ENCODE measurements around the gene STARD13. TPM values are rescaled to one million over a fixed set of nuclear protein-coding genes. Genes with fewer than 3 reads are reported as not detected.

The STARD13 gene
- total RNA-seq, 2 donors from 2014 or later: 43.9 to 47.1 TPM

GRCh38 chr13:33322543-33322809 lies 36.9 kb upstream of the STARD13 start:
- TF ChIP-seq CTCF (IDR thresholded peaks at IDR 0.05): no peak
- no peak for DNase-seq (ENCODE audit: low spot score)
- peaks cover 8 to 35% of the 10 kb centered on the region in 2 donors for H3K4me1 ChIP-seq (ENCODE audit: control insufficient read depth in 1 of 2, low read depth in 2 of 2)
- peak overlapping the region; percentile 61 for H3K4me3 ChIP-seq
- no peak for ATAC-seq (ENCODE audit: insufficient number of reproducible peaks, low FRiP score, low read depth)
- H3K36me3 ChIP-seq: no peaks in the 10 kb centered on the region
- no peaks in the 10 kb centered on the region for H3K9me3 ChIP-seq
- H3K27me3 ChIP-seq (replicated peaks; ENCODE audit: insufficient read depth): no peaks in the 10 kb centered on the region
- peak overlapping the region in 1 of 2 donors; percentile 49 for H3K27ac ChIP-seq

- H3K27me3 ChIP-seq (replicated peaks; ENCODE audit: insufficient read depth): no peaks in the 10 kb centered on the region
- H3K27ac ChIP-seq: peak overlapping the region in 1 of 2 donors; percentile 49
- TF ChIP-seq CTCF (IDR thresholded peaks at IDR 0.05): no peak
- no peaks in the 10 kb centered on the region for H3K9me3 ChIP-seq
- no peaks in the 10 kb centered on the region for H3K36me3 ChIP-seq
- peaks cover 8 to 35% of the 10 kb centered on the region in 2 donors for H3K4me1 ChIP-seq (ENCODE audit: control insufficient read depth in 1 of 2, low read depth in 2 of 2)
- peak overlapping the region; percentile 61 for H3K4me3 ChIP-seq
- ATAC-seq (ENCODE audit: insufficient number of reproducible peaks, low FRiP score, low read depth) (no peak), DNase-seq (ENCODE audit: low spot score) (no peak)
Measured at GRCh38 chr13:33321686-33322542, 36.4 kb upstream of the STARD13 start.

GRCh38 chr13:33319859-33320258 lies 34.3 kb upstream of the STARD13 start:
- Histone ChIP-seq H3K4me1 (ENCODE audit: control insufficient read depth in 1 of 2, low read depth in 2 of 2) (peaks cover 8 to 32% of the 10 kb centered on the region in 2 donors), H3K36me3 (no peaks in the 10 kb centered on the region), H3K27ac (no peak overlapping the region), H3K4me3 (no peak overlapping the region), H3K27me3 (replicated peaks; ENCODE audit: insufficient read depth) (no peaks in the 10 kb centered on the region), H3K9me3 (no peaks in the 10 kb centered on the region)
- ATAC-seq (ENCODE audit: insufficient number of reproducible peaks, low FRiP score, low read depth) (no peak), DNase-seq (ENCODE audit: low spot score) (no peak)
- no peak for TF ChIP-seq CTCF (IDR thresholded peaks at IDR 0.05)

GRCh38 chr13:33318744-33319143 lies 33.2 kb upstream of the STARD13 start:
- ATAC-seq (ENCODE audit: insufficient number of reproducible peaks, low FRiP score, low read depth): no peak
- DNase-seq (ENCODE audit: low spot score): no peak
- Histone ChIP-seq H3K4me1 (ENCODE audit: control insufficient read depth in 1 of 2, low read depth in 2 of 2) (peaks cover 0 to 21% of the 10 kb centered on the region in 2 donors), H3K9me3 (no peaks in the 10 kb centered on the region), H3K27ac (no peak overlapping the region), H3K4me3 (no peak overlapping the region), H3K36me3 (no peaks in the 10 kb centered on the region), H3K27me3 (replicated peaks; ENCODE audit: insufficient read depth) (no peaks in the 10 kb centered on the region)
- TF ChIP-seq CTCF (IDR thresholded peaks at IDR 0.05): no peak

GRCh38 chr13:33318037-33318436 lies 32.5 kb upstream of the STARD13 start:
- Histone ChIP-seq H3K36me3 (no peaks in the 10 kb centered on the region), H3K27me3 (replicated peaks; ENCODE audit: insufficient read depth) (no peaks in the 10 kb centered on the region), H3K9me3 (no peaks in the 10 kb centered on the region), H3K4me1 (ENCODE audit: control insufficient read depth in 1 of 2, low read depth in 2 of 2) (peaks cover 0 to 14% of the 10 kb centered on the region in 2 donors), H3K27ac (no peak overlapping the region), H3K4me3 (no peak overlapping the region)
- no peak for ATAC-seq (ENCODE audit: insufficient number of reproducible peaks, low FRiP score, low read depth)
- no peak for TF ChIP-seq CTCF (IDR thresholded peaks at IDR 0.05)
- DNase-seq (ENCODE audit: low spot score): no peak
